Prostate gland (tissue), 2 donors: ENCODE results near the gene LNPEP.

ENCODE experiments used
- POLR2A ChIP-seq: fragments of 450-650 bp; IDR thresholded peaks from one replicate; pipeline ENCODE4 v1.6.1; 2016; ENCODE audit warnings: antibody characterized with exemption, mild to moderate bottlenecking
- POLR2AphosphoS5 ChIP-seq: sonication (generic); formaldehyde crosslinking; IDR thresholded peaks from one replicate; pipeline ENCODE4 v1.6.1; 2017; ENCODE audit warnings: antibody characterized with exemption
- TF ChIP-seq, protein P1 (sequence below), 4 experiments: fragments of 200-600 bp in 2 of 4; fragments of 450-650 bp in 2 of 4; sonication (generic) in 2 of 4; IDR thresholded peaks; 1 replicate in 3 of 4; 2 replicates in 1 of 4; pipeline ENCODE4 v1.5.1; 2016 to 2019; ENCODE audit warnings: antibody characterized with exemption in 4 of 4, mild to moderate bottlenecking in 2 of 4, moderate library complexity in 2 of 4

DNA sequence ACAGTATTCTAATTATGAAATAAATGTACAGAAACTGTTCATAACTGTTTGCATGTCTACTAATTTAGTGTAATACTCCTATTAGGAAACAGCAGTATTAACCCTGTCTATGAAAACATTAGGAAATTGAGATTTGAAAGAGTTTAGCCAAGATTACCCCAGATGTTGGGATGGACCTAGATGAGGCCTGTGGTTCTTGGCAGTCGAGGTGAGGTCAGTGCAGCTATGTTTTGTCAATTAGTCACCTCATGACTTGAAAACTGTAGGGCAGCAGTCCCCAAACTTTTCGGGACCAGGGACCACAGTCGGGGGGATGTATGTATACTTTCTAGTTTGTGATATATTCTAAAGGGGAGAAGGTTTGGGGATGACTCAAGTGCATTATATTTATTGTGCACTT lies 4.7 kb downstream of the LNPEP start:
- TF ChIP-seq, protein P1, sequence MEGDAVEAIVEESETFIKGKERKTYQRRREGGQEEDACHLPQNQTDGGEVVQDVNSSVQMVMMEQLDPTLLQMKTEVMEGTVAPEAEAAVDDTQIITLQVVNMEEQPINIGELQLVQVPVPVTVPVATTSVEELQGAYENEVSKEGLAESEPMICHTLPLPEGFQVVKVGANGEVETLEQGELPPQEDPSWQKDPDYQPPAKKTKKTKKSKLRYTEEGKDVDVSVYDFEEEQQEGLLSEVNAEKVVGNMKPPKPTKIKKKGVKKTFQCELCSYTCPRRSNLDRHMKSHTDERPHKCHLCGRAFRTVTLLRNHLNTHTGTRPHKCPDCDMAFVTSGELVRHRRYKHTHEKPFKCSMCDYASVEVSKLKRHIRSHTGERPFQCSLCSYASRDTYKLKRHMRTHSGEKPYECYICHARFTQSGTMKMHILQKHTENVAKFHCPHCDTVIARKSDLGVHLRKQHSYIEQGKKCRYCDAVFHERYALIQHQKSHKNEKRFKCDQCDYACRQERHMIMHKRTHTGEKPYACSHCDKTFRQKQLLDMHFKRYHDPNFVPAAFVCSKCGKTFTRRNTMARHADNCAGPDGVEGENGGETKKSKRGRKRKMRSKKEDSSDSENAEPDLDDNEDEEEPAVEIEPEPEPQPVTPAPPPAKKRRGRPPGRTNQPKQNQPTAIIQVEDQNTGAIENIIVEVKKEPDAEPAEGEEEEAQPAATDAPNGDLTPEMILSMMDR (IDR thresholded peaks at IDR 0.05), result no peak
- TF ChIP-seq POLR2A (no peak), POLR2AphosphoS5 (no peak)
